Stimulated activated CD4-positive, alpha-beta T cell treated with anti-CD3 and anti-CD28 coated beads, Interleukin-2, amount 100 ng/mL, for 4 hours (primary cell): ENCODE measurements around the gene CRYBG1.

Experiments
- DNase-seq: peaks from one replicate; pipeline ENCODE4 v3.0.0-alpha.2; 2020; ENCODE audit warnings: low read depth

CRYBG1 gene

GRCh38 chr6:106360410-106360988 is at the start of gene CRYBG1:
Gene CRYBG1 (plus strand): TSS chr6:106360717. CDS start chr6:106360909, 192 bp downstream.
- peak; percentile 45 for DNase-seq

- no peak for DNase-seq
Observed at GRCh38 chr6:106315765-106316374, 44.6 kb upstream of the CRYBG1 start.

- DNase-seq, result no peak
Observed at GRCh38 chr6:106316375-106316766, 44.1 kb upstream of the CRYBG1 start.

GRCh38 chr6:106318061-106318460 is 42.5 kb upstream of the CRYBG1 start:
- DNase-seq, result no peak

GRCh38 chr6:106318851-106319250 is 41.7 kb upstream of the CRYBG1 start:
- no peak for DNase-seq

GRCh38 chr6:106321940-106322339 is 38.6 kb upstream of the CRYBG1 start:
- no peak for DNase-seq

- DNase-seq, result no peak
Observed at GRCh38 chr6:106324726-106325335, 35.7 kb upstream of the CRYBG1 start.

- DNase-seq, result peak; percentile 100
Observed at GRCh38 chr6:106325336-106326178, 35.0 kb upstream of the CRYBG1 start, which contains the start of gene ATG5. Gene ATG5 (minus strand): TSS chr6:106325760. CDS start chr6:106316208, 9,552 bp downstream.

- peak; percentile 14 for DNase-seq
Observed at GRCh38 chr6:106334646-106335448, 25.7 kb upstream of the CRYBG1 start.

GRCh38 chr6:106339334-106340029 is 21.0 kb upstream of the CRYBG1 start:
- peak; percentile 22 for DNase-seq

GRCh38 chr6:106347219-106347618 is 13.3 kb upstream of the CRYBG1 start:
- no peak for DNase-seq

- DNase-seq, result no peak
Observed at GRCh38 chr6:106356378-106356777, 4.1 kb upstream of the CRYBG1 start.

GRCh38 chr6:106359959-106360409 is 533 bp upstream of the CRYBG1 start:
- DNase-seq, result no peak

- DNase-seq, result peak; percentile 1
Observed at GRCh38 chr6:106360989-106361430, 493 bp downstream of the CRYBG1 start.

- DNase-seq, result no peak
Observed at GRCh38 chr6:106363401-106364138, 3.1 kb downstream of the CRYBG1 start.

- no peak for DNase-seq
Observed at GRCh38 chr6:106369739-106370138, 9.2 kb downstream of the CRYBG1 start.

- DNase-seq, result no peak
Observed at GRCh38 chr6:106370639-106371038, 10.1 kb downstream of the CRYBG1 start.

GRCh38 chr6:106372838-106373501 is 12.5 kb downstream of the CRYBG1 start:
- DNase-seq, result no peak

- no peak for DNase-seq
Observed at GRCh38 chr6:106373502-106374239, 13.2 kb downstream of the CRYBG1 start.
